GM12801 (cell line): ENCODE measurements around the gene CAMK1D.

Source experiments
- CTCF ChIP-seq: IDR thresholded peaks from one replicate; pipeline ENCODE4 v1.5.1; 2011; ENCODE audit warnings: control low read depth; ENCODE audit not compliant: insufficient read length; ENCODE audit errors: extremely low read depth

Gene CAMK1D

GRCh38 chr10:12337453-12338372 lies 11.6 kb upstream of the CAMK1D start:
- no peak for TF ChIP-seq CTCF

GRCh38 chr10:12338981-12339380 lies 10.4 kb upstream of the CAMK1D start:
- TF ChIP-seq CTCF: no peak

- no peak for TF ChIP-seq CTCF
These were observed 9.0 kb upstream of the CAMK1D start for GRCh38 chr10:12340371-12340770.

GRCh38 chr10:12340937-12341336 lies 8.4 kb upstream of the CAMK1D start:
- no peak for TF ChIP-seq CTCF

GRCh38 chr10:12341526-12341925 lies 7.8 kb upstream of the CAMK1D start:
- TF ChIP-seq CTCF: no peak

GRCh38 chr10:12344375-12345110 lies 4.8 kb upstream of the CAMK1D start:
- TF ChIP-seq CTCF: no peak

- TF ChIP-seq CTCF: no peak
These were observed 2.6 kb upstream of the CAMK1D start for GRCh38 chr10:12346707-12347106.
